ENCODE results near the gene AQP10. TPM values are rescaled to one million over a fixed set of nuclear protein-coding genes. Genes with fewer than 3 reads are reported as not detected.
"Not testable (repeated sequence)": the region's sequence is repeated elsewhere in the genome, so short reads cannot be mapped to it uniquely, and the experiment has no call there.

AQP10 gene
- total RNA-seq = 0.20 TPM

DNA sequence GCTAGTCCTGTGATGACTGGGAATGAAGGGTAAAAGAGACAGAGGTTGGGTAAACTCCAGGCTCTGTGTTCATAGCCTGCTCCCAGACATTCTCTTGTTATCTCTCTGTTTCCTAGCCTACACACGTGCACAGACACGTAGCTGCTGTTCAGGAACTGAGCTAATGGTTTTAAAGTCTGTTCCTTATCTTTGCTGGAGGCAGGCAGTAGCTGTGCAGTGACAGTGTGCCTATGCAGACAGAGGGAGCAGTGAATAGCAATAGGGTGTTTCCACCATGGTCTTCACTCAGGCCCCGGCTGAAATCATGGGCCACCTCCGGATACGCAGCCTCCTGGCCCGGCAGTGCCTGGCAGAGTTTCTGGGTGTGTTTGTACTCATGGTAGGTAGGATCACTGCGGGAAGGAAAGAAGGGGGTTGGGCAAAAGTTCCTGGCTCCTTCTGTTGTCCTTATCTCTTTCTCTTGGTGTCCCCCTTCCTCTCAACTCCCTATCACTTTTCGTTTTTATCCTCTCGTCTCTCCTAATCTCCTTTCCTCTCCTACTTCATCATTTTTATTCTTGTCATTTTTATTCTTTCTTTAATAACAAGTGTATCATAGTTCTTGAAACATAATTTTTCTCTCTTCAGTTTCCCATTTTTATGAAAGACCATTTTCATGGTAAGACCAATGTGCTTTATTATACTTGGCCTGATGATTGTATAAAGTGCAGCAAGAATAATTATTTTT is at the start of gene AQP10:
AQP10 (plus strand) TSS at position 212 of the 727 bp plus-strand sequence; CDS start at position 275, 63 bp downstream.
- DNase-seq = no peak

GRCh38 chr1:154272217-154272998 is 48.5 kb upstream of the AQP10 start, which contains the start of gene HAX1:
Gene HAX1, plus strand, starts transcription at chr1:154272629. Its CDS starts 95 bp downstream, at chr1:154272724.
- peak; percentile 93 for DNase-seq

DNA sequence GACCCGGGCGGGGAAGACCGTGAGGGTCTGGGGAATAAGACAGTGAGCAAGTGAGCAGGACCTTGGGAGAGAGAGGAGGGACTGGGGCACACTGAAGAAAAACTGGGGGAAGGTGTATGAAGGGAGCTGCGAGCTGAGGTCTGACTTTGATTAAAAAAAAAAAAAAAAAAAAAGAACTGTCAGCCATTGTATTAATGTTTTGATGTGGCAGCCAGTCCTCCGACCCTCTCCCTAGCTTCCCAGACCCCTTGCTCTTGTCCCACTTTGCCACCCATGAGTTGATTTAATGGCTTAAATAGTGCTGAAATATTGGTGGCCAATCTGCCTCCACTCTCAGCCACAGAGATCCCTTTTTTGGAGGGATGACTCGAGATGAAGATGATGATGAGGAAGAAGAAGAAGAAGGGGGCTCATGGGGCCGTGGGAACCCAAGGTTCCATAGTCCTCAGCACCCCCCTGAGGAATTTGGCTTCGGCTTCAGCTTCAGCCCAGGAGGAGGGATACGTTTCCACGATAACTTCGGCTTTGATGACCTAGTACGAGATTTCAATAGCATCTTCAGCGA is 47.8 kb upstream of the AQP10 start:
- DNase-seq = no peak

DNA sequence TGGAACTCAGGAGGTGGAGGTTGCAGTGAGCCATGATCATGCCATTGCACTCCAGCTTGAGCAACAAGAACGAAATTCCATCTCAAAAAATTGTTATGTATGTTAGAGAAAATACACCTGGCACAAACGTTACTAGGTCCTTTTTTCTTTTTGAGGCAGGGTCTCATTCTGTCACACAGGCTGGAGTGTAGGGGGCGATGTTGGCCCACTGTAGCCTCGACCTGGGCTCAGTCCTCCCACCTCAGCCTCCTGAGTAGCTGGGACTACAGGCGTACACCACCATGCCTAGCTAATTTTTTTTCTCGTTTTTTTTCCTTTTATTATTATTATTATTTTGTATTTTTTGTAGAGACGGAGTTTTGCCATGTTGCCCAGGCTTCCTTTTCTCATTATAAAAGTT is 44.1 kb upstream of the AQP10 start:
- DNase-seq = no peak

DNA sequence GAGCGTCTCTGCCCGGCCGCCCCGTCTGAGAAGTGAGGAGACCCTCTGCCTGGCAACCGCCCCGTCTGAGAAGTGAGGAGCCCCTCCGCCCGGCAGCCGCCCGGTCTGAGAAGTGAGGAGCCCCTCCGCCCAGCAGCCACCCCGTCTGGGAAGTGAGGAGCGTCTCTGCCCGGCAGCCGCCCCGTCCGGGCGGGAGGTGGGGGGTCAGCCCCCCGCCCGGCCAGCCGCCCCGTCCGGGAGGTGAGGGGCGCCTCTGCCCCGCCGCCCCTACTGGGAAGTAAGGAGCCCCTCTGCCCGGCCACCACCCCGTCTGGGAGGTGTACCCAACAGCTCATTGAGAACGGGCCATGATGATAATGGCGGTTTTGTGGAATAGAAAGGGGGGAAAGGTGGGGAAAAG is 33.3 kb upstream of the AQP10 start:
- not testable (repeated sequence) for DNase-seq

DNA sequence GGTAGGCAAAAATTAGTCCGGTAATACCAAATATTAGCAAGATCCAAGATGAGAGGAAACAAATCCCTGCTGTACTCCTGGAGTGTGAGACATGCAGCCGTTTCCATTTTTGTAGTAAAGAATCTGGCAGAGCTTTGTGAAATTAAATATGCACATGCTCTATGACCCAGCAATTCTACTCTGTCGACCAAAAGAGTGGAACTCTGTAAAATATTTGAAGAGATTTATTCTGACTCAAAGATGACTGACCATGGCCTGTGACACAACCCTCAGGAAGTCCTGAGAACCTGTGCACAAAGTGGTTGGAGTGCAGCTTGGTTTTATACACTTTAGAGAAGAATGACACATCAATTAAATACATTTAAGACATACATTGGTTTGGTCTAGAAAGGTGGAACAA is 32.2 kb upstream of the AQP10 start:
- DNase-seq = no peak

DNA sequence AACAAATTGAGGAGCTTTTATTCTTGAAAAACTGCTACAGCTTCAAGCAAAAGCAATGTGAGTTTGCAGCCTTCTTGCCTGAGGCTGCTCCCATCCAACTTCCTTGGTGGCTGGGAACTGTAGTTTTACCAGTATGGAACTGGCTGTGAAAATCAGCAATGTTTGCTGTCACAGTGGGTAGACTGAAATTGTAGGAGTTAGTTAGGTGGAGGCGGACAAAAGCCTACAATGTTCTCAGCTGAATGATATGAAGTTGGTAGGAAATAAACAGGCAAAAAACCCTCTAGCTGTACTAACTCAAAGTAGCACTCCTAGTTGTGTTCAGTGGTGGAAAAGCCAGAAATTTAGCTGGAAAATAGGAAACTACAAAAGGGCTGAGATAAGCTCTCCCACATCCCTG is 30.0 kb upstream of the AQP10 start:
- no peak for DNase-seq

DNA sequence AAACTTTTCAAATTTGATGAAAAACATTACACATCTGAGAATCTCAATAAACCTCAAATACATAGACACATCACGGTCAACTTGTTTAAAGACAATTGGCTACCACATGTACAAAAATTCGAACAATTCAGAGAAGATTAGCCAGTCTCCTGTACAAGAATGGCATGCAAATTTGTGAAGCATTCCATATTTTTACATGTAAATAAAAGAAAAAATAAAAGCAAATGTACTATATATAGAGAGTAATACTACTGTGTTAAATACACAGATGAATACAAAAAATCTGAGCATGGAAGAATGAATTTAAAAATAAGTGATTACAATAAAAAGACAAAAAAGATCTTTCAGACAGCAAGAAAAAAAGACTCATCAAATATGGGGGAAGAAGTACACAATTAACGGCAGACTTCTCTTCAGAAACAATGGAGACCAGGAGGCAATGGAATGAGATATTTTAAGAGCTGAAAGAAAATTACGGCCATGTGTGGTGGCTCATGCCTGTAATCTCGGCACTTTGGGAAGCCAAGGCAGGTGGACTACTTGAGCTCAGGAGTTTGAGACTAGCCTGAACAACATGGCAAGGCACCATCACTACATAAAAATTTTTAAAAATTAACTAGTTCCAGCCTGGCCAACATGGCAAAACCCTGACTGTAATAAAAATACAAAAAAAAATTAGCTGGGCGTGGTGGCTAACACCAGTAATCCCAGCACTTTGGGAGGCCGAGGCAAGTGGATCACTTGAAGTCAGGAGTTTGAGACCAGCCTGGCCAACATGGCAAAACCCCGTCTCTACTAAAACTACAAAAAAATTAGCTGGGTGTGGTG is 25.3 kb upstream of the AQP10 start:
- no peak for DNase-seq

GRCh38 chr1:154301582-154301981 is 19.3 kb upstream of the AQP10 start:
- DNase-seq = no peak

DNA sequence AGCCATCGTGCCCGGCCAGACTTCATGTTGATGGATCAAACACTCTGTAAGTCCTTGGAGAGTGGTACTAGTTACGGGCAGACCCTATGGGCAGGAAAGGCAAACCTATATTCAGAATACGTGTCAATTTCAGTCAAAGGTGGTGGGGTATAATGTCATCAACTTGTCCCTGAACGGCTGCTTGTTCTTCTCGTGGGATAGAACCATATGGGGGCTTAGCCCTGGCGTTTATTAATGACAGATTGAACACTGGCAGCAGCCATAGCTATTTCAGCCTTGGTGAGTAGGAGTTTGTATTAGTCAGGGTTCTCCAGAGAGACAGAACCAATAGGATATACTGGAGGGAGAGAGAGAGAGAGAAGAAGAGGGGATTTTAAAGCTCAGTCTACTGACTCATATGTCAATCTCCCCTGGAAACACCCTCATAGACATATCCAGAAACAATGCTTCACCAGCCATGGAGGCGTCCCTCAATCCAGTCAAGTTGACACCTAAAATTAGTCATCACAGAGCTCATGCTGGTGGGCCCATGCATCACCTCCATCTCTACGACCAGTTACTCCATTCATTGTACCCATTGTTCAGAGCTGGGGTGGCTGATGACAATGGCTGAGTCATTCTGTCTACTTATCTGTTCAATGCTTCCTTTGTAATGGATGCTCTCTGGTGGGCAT is 16.1 kb upstream of the AQP10 start:
- DNase-seq = no peak

DNA sequence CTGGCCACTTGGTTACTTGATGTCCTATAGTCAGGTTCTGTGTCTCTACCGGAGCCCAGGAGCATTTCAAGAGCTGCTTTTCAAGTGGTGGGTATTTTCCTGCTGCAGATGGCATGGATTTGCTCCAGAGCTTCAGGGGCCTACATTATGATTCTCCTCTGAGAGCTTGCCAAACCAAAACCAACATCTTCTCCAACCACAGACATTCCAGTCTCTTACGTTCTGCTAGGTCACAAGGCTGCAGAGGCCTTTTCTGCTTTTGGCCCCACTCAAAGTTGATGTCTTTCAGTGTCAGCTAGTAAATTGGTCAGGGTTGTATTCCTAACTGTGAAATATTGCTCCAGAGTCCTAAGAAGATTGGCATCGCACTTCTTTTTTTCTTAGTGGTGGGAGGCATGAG is 14.7 kb upstream of the AQP10 start:
- DNase-seq = no peak

- DNase-seq = not testable (repeated sequence)
Observed at GRCh38 chr1:154307670-154308270, 13.1 kb upstream of the AQP10 start.

DNA sequence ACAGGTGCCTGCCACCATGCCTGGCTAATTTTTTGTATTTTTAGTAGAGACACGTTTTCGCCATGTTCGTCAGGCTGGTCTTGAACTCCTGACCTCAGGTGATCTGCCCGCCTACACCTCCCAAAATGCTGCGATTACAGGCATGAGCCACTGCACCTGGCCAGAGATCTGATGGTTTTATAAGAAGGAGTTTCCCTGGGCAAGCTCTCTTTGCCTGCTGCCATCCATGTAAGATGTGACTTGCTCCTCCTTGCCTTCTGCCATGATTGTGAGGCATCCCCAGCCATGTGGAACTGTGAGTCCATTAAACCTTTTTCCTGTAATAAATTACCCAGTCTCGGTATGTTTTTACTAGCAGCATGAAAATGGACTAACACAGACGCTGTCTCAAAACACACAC is 11.8 kb upstream of the AQP10 start:
- not testable (repeated sequence) for DNase-seq

GRCh38 chr1:154312229-154313065 is 8.4 kb upstream of the AQP10 start:
- not testable (repeated sequence) for DNase-seq

DNA sequence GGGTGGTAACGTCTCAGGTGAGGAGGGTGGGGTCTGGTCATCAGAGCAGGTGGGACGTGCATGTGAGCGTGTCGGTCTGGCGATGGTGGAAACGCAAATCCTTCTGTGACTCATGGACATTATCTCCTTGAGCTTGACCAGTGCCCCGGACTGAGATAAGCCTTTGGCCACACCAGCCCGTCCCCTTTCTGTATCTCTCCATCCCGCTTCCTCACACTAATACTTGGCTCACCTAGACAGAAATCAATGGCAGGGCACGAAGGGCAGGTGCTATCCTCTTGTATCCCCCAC is 7.9 kb upstream of the AQP10 start:
- DNase-seq = no peak

DNA sequence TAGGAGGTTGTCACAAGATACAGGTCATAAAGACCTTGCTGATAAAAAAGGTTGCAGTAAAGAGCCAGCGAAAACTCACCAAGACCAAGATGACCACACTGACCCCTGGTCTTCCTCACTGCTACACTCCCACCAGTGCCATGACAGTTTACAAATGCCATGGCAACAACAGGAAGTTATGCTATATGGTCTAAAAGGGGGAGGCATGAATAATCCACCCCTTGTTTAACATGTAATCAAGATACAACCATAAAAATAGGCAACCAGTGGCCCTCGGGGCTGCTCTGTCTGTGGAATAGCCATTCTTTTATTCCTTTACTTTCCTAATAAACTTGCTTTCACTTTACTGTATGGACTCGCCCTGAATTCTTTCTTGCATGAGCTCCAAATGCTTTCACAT is 6.7 kb upstream of the AQP10 start:
- not testable (repeated sequence) for DNase-seq

- no peak for DNase-seq
Observed at GRCh38 chr1:154316704-154317103, 4.2 kb upstream of the AQP10 start.

DNA sequence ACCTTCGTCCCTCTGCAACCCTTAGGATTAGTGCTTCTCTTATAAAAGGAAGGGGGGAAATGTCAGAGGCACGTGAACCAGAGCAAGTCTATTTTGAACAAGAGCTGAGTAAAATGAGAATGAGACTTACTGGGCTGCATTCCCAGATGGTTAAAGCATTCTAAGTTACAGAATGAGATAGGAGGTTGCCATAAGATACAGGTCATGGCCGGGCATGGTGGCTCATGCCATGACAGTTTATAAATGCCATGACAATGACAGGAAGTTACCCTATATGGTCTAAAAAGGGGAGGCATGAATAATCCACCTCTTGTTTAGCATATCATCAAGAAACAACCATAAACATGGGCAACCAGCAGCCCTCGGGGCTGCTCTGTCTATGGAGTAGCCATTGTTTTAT is 2.5 kb upstream of the AQP10 start:
- no peak for DNase-seq

GRCh38 chr1:154321609-154321934 is 679 bp downstream of the AQP10 start:
- not testable (repeated sequence) for DNase-seq

DNA sequence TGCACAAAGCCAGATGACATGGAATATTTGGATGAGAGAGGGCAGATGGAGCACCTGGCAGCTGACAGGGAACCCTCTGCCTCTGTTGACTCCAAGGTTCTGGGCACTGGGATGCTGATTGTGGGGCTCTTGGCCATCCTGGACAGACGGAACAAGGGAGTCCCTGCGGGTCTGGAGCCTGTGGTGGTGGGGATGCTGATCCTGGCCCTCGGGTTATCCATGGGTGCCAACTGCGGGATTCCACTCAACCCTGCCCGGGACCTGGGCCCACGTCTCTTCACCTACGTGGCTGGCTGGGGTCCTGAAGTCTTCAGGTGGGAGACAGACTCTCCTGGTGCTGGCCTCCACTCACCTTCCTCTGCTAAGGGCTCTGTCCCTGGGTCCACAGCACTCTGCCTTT is 2.6 kb downstream of the AQP10 start:
- DNase-seq = no peak

GRCh38 chr1:154324241-154324640 is 3.3 kb downstream of the AQP10 start:
- DNase-seq = no peak
